H1 (cell line): ENCODE data around the gene ARPC2.

Experiments used
- CHD2 ChIP-seq: IDR thresholded peaks from 2 replicates; pipeline ENCODE4 v1.6.1; 2012; ENCODE audit warnings: low read length, improper control_type of control experiment
- CTCF ChIP-seq, 3 experiments: IDR thresholded peaks; 1 replicate in 2 of 3; 2 replicates in 1 of 3; pipeline versions ENCODE4 v1.5.1 to v1.6.1; 2011; ENCODE audit warnings: low read length in 3 of 3, mild to moderate bottlenecking in 3 of 3, inconsistent platforms in 2 of 3, low read depth in 1 of 3, moderate library complexity in 1 of 3; ENCODE audit not compliant: insufficient read depth in 1 of 3; ENCODE audit errors: control extremely low read depth in 1 of 3
- EGR1 ChIP-seq: IDR thresholded peaks from 2 replicates; pipeline ENCODE4 v1.6.1; 2011; ENCODE audit warnings: low read depth, low read length, borderline replicate concordance
- EP300 ChIP-seq, 2 experiments: IDR thresholded peaks; 1 replicate in 1 of 2; 2 replicates in 1 of 2; pipeline ENCODE4 v1.6.1; 2011 to 2012; ENCODE audit warnings: low read depth in 2 of 2, low read length in 2 of 2, mild to moderate bottlenecking in 2 of 2, borderline replicate concordance in 1 of 2, inconsistent platforms in 1 of 2, moderate library complexity in 1 of 2
- KDM5A ChIP-seq: fragments of 200-600 bp; IDR thresholded peaks from 2 replicates; pipeline ENCODE4 v1.7.1; 2012; ENCODE audit warnings: mild to moderate bottlenecking, low read length, inconsistent platforms, mixed read lengths
- POLR2A ChIP-seq, 2 experiments: IDR thresholded peaks; 1 replicate in 1 of 2; 2 replicates in 1 of 2; pipeline ENCODE4 v1.6.1; 2011; ENCODE audit warnings: low read depth in 2 of 2, low read length in 2 of 2, mild to moderate bottlenecking in 2 of 2; ENCODE audit errors: control extremely low read depth in 1 of 2
- RAD21 ChIP-seq, 2 experiments: IDR thresholded peaks in 1 of 2; conservative IDR thresholded peaks in 1 of 2; 2 replicates each; pipeline ENCODE4 v1.6.1; 2011; ENCODE audit warnings: low read depth in 2 of 2, low read length in 2 of 2, improper control_type of control experiment in 1 of 2, inconsistent platforms in 1 of 2, mild to moderate bottlenecking in 1 of 2, moderate library complexity in 1 of 2
- RFX5 ChIP-seq: IDR thresholded peaks from 2 replicates; pipeline ENCODE4 v1.6.1; 2011; ENCODE audit warnings: low read depth, low read length, improper control_type of control experiment, borderline replicate concordance
- RXRA ChIP-seq: IDR thresholded peaks from 2 replicates; pipeline ENCODE4 v1.6.1; 2011; ENCODE audit warnings: low read depth, mild to moderate bottlenecking, low read length, moderate library complexity; ENCODE audit not compliant: insufficient read depth
- SP2 ChIP-seq: IDR thresholded peaks from 2 replicates; pipeline ENCODE4 v1.6.1; 2012; ENCODE audit warnings: mild to moderate bottlenecking, low read length, inconsistent platforms
- YY1 ChIP-seq: IDR thresholded peaks from 2 replicates; pipeline ENCODE4 v1.6.1; 2011; ENCODE audit warnings: low read depth, mild to moderate bottlenecking, low read length
- ZNF274 ChIP-seq: IDR thresholded peaks from 2 replicates; pipeline ENCODE4 v1.7.0; 2012; ENCODE audit warnings: low read length, borderline replicate concordance; ENCODE audit errors: extremely low read depth
- TF ChIP-seq, protein P1 (sequence below): IDR thresholded peaks from 2 replicates; pipeline ENCODE4 v1.6.1; 2011; ENCODE audit warnings: low read depth, mild to moderate bottlenecking, low read length; ENCODE audit not compliant: insufficient read depth
- TF ChIP-seq, protein P2 (sequence below): IDR thresholded peaks from 2 replicates; pipeline ENCODE4 v1.6.1; 2012; ENCODE audit warnings: inconsistent platforms

DNA sequence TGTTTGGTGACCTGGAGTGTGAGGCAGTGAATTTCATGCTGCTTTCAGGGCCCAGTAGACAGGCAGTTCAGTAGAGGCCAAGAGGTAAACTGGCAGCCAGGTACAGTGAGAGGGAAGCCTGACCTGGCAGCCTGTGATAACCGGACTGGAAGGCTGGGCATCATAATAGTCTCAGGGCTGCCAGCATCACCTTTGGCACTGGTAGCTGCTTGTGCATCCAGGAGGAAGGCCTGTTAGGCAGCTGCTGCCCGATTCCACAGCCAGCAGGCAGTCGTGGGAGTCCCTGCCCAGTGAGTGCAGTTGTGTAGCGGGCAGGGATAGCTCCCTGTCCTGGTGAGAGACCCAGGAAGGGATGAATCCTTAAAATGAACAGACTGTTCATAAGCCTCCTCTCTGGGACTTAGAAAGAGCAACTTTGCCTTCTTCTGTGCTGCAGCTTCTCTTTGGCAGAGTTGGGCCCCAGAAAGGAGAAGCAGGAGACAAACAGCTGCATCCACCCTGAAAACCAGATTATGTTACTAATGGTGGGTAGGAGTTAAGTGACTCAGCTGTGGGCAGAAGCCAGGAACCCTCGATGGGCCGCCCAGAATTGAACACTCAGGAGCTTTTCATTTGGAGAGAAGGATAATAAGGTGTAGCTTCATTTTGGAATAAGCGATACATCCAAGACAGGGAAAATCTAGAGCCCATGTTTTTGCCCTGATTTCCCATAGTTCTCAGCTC, 35.7 kb downstream of the ARPC2 start:
- no peak for TF ChIP-seq CTCF (IDR thresholded peaks at IDR 0.05; ENCODE audit: control extremely low read depth in 1 of 3, insufficient read depth in 1 of 3, low read depth in 1 of 3, low read length in 3 of 3)
- no peak for TF ChIP-seq KDM5A
- TF ChIP-seq RXRA, result no peak
- TF ChIP-seq, protein P1, sequence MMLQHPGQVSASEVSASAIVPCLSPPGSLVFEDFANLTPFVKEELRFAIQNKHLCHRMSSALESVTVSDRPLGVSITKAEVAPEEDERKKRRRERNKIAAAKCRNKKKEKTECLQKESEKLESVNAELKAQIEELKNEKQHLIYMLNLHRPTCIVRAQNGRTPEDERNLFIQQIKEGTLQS, result no peak
- no peak for TF ChIP-seq EGR1
- no peak for TF ChIP-seq ZNF274
- TF ChIP-seq RFX5, result no peak
- TF ChIP-seq YY1, result no peak
- TF ChIP-seq, protein P2, sequence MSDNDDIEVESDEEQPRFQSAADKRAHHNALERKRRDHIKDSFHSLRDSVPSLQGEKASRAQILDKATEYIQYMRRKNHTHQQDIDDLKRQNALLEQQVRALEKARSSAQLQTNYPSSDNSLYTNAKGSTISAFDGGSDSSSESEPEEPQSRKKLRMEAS, result no peak
- no peak for TF ChIP-seq POLR2A (IDR thresholded peaks at IDR 0.05; ENCODE audit: control extremely low read depth in 1 of 2, low read depth in 2 of 2, low read length in 2 of 2)
- TF ChIP-seq RAD21 (IDR thresholded peaks at IDR 0.05 in 1 of 2, conservative IDR thresholded peaks at IDR 0.05 in 1 of 2; ENCODE audit: low read depth in 2 of 2, low read length in 2 of 2), result no peak
- TF ChIP-seq EP300 (IDR thresholded peaks at IDR 0.05; ENCODE audit: borderline replicate concordance in 1 of 2, low read depth in 2 of 2, low read length in 2 of 2), result no peak
- no peak for TF ChIP-seq SP2
- no peak for TF ChIP-seq CHD2
